Endodermal cell (in vitro differentiated cells): ENCODE results near the gene GRM5. TPM values are rescaled to one million over a fixed set of nuclear protein-coding genes. Genes with fewer than 3 reads are reported as not detected.
"Not testable (repeated sequence)": the region's sequence is repeated elsewhere in the genome, so short reads cannot be mapped to it uniquely, and the experiment has no call there.

Source experiments
- DNase-seq: peaks from one replicate; pipeline ENCODE4 v3.0.0-alpha.2; 2017
- H3K27ac ChIP-seq: 2 replicates; pipeline ENCODE4 v1.5.1; 2013; ENCODE audit warnings: mild to moderate bottlenecking, low read depth, low read length, moderate library complexity
- H3K27me3 ChIP-seq: 2 replicates; pipeline ENCODE4 v1.6.1; 2013; ENCODE audit warnings: mild to moderate bottlenecking, low read length, moderate library complexity; ENCODE audit not compliant: insufficient read depth, control insufficient read depth, poor library complexity, severe bottlenecking
- H3K36me3 ChIP-seq: 2 replicates; pipeline ENCODE4 v1.7.0; 2013; ENCODE audit warnings: mild to moderate bottlenecking, low read length, moderate library complexity; ENCODE audit not compliant: control insufficient read depth, insufficient read depth
- H3K4me1 ChIP-seq: one replicate; pipeline ENCODE4 v1.7.0; 2013; ENCODE audit warnings: low read length; ENCODE audit not compliant: control insufficient read depth, insufficient read depth
- H3K4me3 ChIP-seq: 2 replicates; pipeline ENCODE4 v1.5.1; 2013; ENCODE audit warnings: mild to moderate bottlenecking, low read length, moderate library complexity
- H3K9ac ChIP-seq: 2 replicates; pipeline ENCODE4 v1.6.1; 2013; ENCODE audit warnings: mild to moderate bottlenecking, low read length, moderate library complexity; ENCODE audit not compliant: poor library complexity, severe bottlenecking; ENCODE audit errors: extremely low read depth
- H3K9me3 ChIP-seq: 2 replicates; pipeline ENCODE4 v1.6.1; 2013; ENCODE audit warnings: mild to moderate bottlenecking, low read length, moderate library complexity; ENCODE audit not compliant: control insufficient read depth
- H3K27ac Mint-ChIP-seq: 2 replicates; pipeline ENCODE4 v1.8.0; 2020; ENCODE audit warnings: mixed read lengths
- H3K27me3 Mint-ChIP-seq: 2 replicates; pipeline ENCODE4 v1.8.0; 2021; ENCODE audit warnings: mild to moderate bottlenecking, mixed read lengths; ENCODE audit not compliant: insufficient read depth
- H3K36me3 Mint-ChIP-seq: 2 replicates; pipeline ENCODE4 v1.8.0; 2020; ENCODE audit warnings: low read depth, mixed read lengths
- H3K4me1 Mint-ChIP-seq: 2 replicates; pipeline ENCODE4 v1.8.0; 2020; ENCODE audit warnings: mixed read lengths
- H3K4me3 Mint-ChIP-seq: 2 replicates; pipeline ENCODE4 v1.8.0; 2020; ENCODE audit warnings: mild to moderate bottlenecking, moderate library complexity, mixed read lengths
- H3K9me3 Mint-ChIP-seq: 2 replicates; pipeline ENCODE4 v1.8.0; 2020; ENCODE audit warnings: mild to moderate bottlenecking, mixed read lengths
- CTCF ChIP-seq: fragments of 200-600 bp; sonication (generic); conservative IDR thresholded peaks from 2 replicates; pipeline ENCODE4 v1.5.0; 2021; ENCODE audit warnings: antibody characterized with exemption, mild to moderate bottlenecking
- WGBS, 2 experiments: methylation state at CpG; one replicate each; pipeline versions ENCODE4 v1.1.5 to v1.1.7; 2013; ENCODE audit warnings: missing lambda C conversion rate in 2 of 2, mixed read lengths in 1 of 2; ENCODE audit not compliant: insufficient coverage in 1 of 2, insufficient read length in 1 of 2; 5-methylcytosine and 5-hydroxymethylcytosine counted together
- total RNA-seq, 2 donors: library from RNA; stranded (reverse); fragmentation: NEBNext Ultra II Directional in 1 of 2; extraction: Animal tissue kit (Norgen Biotek cat#: 25700) in 1 of 2; gene quantifications; 2 replicates in 1 of 2; 3 replicates in 1 of 2; pipeline ENCODE4 v1.2.1, GENCODE V29; 2021

Gene GRM5
- total RNA-seq, 2 donors from 2014 or later, result 0.07 to 0.09 TPM

- H3K27ac Mint-ChIP-seq, result no peak overlapping the region
- no peaks in the 10 kb centered on the region for H3K36me3 Mint-ChIP-seq
- H3K27me3 Mint-ChIP-seq, result no peaks in the 10 kb centered on the region
- H3K4me3 Mint-ChIP-seq, result no peak overlapping the region
- Histone ChIP-seq H3K36me3 (no peaks in the 10 kb centered on the region), H3K9me3 (no peaks in the 10 kb centered on the region), H3K9ac (no peak overlapping the region), H3K27ac (no peak overlapping the region), H3K4me3 (no peak overlapping the region), H3K27me3 (no peaks in the 10 kb centered on the region), H3K4me1 (no peaks in the 10 kb centered on the region)
- H3K4me1 Mint-ChIP-seq, result peaks cover 2% of the 10 kb centered on the region
- 100% methylated on average over 1 of the region's 2 CpGs; no CpG with 5 or more reads in 1 of the 2 experiments for WGBS, 2 experiments
- no peaks in the 10 kb centered on the region for H3K9me3 Mint-ChIP-seq
- DNase-seq, result no peak
- no peak for TF ChIP-seq CTCF
Observed at GRCh38 chr11:88909500-88909899, 156.3 kb downstream of the GRM5 start.

- not testable (repeated sequence) for H3K4me1 ChIP-seq, H3K9ac ChIP-seq, DNase-seq, H3K27me3 ChIP-seq, H3K27me3 Mint-ChIP-seq, H3K27ac ChIP-seq, H3K4me1 Mint-ChIP-seq, H3K4me3 ChIP-seq, H3K9me3 Mint-ChIP-seq, H3K36me3 ChIP-seq, H3K36me3 Mint-ChIP-seq, H3K9me3 ChIP-seq, H3K27ac Mint-ChIP-seq, H3K4me3 Mint-ChIP-seq
- 83 to 93% methylated on average over 1 to 2 of the region's 2 CpGs for WGBS, 2 experiments
Observed at GRCh38 chr11:88901436-88901835, 164.3 kb downstream of the GRM5 start.

GRCh38 chr11:88888855-88889254 is 176.9 kb downstream of the GRM5 start:
- WGBS, 2 experiments, result 100% methylated on average over 1 of the region's 1 CpG
- not testable (repeated sequence) for H3K27me3 Mint-ChIP-seq, H3K27ac Mint-ChIP-seq

GRCh38 chr11:88886796-88887195 is 179.0 kb downstream of the GRM5 start:
- H3K27ac Mint-ChIP-seq, result no peak overlapping the region

More at GRCh38 chr11:88888855-88889254, 176.9 kb downstream of the GRM5 start:
- not testable (repeated sequence) for H3K9ac ChIP-seq, H3K36me3 ChIP-seq, H3K4me3 Mint-ChIP-seq, H3K4me3 ChIP-seq, H3K4me1 ChIP-seq, H3K27me3 ChIP-seq, H3K27ac ChIP-seq, H3K4me1 Mint-ChIP-seq, H3K36me3 Mint-ChIP-seq, DNase-seq
- peaks cover 43% of the 10 kb centered on the region for H3K9me3 ChIP-seq
- peaks cover 74% of the 10 kb centered on the region for H3K9me3 Mint-ChIP-seq

GRCh38 chr11:88882800-88883199 is 183.0 kb downstream of the GRM5 start:
- not testable (repeated sequence) for H3K27me3 Mint-ChIP-seq, H3K9ac ChIP-seq, H3K4me3 ChIP-seq, H3K27ac Mint-ChIP-seq, H3K27ac ChIP-seq, H3K4me1 ChIP-seq, DNase-seq, H3K27me3 ChIP-seq, H3K4me1 Mint-ChIP-seq, H3K4me3 Mint-ChIP-seq, H3K36me3 Mint-ChIP-seq, H3K36me3 ChIP-seq
- peaks cover 38% of the 10 kb centered on the region for H3K9me3 Mint-ChIP-seq
- 92% methylated on average over 3 of the region's 3 CpGs; no CpG with 5 or more reads in 1 of the 2 experiments for WGBS, 2 experiments
- peaks cover 18% of the 10 kb centered on the region for H3K9me3 ChIP-seq

More at GRCh38 chr11:88886796-88887195, 179.0 kb downstream of the GRM5 start:
- WGBS, 2 experiments, result 39 to 64% methylated on average over 2 to 3 of the region's 3 CpGs
- Mint-ChIP-seq H3K27me3 (no peaks in the 10 kb centered on the region), H3K36me3 (no peaks in the 10 kb centered on the region), H3K4me3 (no peak overlapping the region), H3K4me1 (no peaks in the 10 kb centered on the region), H3K9me3 (peaks cover 65% of the 10 kb centered on the region)
- no peaks in the 10 kb centered on the region for H3K36me3 ChIP-seq
- peak; percentile 75 for DNase-seq
- H3K27ac ChIP-seq, result no peak overlapping the region
- H3K9ac ChIP-seq, result no peak overlapping the region
- H3K27me3 ChIP-seq, result no peaks in the 10 kb centered on the region
- peak; percentile 75 for TF ChIP-seq CTCF
- peaks cover 34% of the 10 kb centered on the region for H3K9me3 ChIP-seq
- H3K4me1 ChIP-seq, result no peaks in the 10 kb centered on the region
- no peak overlapping the region for H3K4me3 ChIP-seq
